ENCODE data around the gene LGALS3.

The LGALS3 gene

GRCh38 chr14:55126034-55126433, 3.0 kb upstream of the LGALS3 start:
- CTCF ChIA-PET = no interaction called here
- no peak for DNase-seq (ENCODE audit: extremely low spot score)
- no peak for TF ChIP-seq ARNT (IDR thresholded peaks at IDR 0.05)
- no peak for TF ChIP-seq ZNF384 (IDR thresholded peaks at IDR 0.05)
- TF ChIP-seq BHLHE40 (IDR thresholded peaks at IDR 0.05; ENCODE audit: borderline replicate concordance) = no peak
- no peak for TF ChIP-seq LEF1 (IDR thresholded peaks at IDR 0.05; ENCODE audit: borderline replicate concordance)
- TF ChIP-seq FOXK2 (IDR thresholded peaks at IDR 0.05) = no peak
- TF ChIP-seq CTBP1 (IDR thresholded peaks at IDR 0.05; ENCODE audit: borderline replicate concordance) = no peak
- TF ChIP-seq FOXA1 (IDR thresholded peaks at IDR 0.05) = no peak
- no peak for TF ChIP-seq FOXM1 (IDR thresholded peaks at IDR 0.05; ENCODE audit: borderline replicate concordance)
- no peak for TF ChIP-seq NFRKB (IDR thresholded peaks at IDR 0.05)
- TF ChIP-seq SP1 (IDR thresholded peaks at IDR 0.05) = no peak
- TF ChIP-seq L3MBTL2 (conservative IDR thresholded peaks at IDR 0.05) = no peak
- TF ChIP-seq HDGF (IDR thresholded peaks at IDR 0.05; ENCODE audit: borderline replicate concordance) = no peak
- no peak for TF ChIP-seq PKNOX1 (IDR thresholded peaks at IDR 0.05)
- TF ChIP-seq ELF4 (IDR thresholded peaks at IDR 0.05) = no peak
- TF ChIP-seq TARDBP (IDR thresholded peaks at IDR 0.05) = no peak
- POLR2A ChIA-PET = no interaction called here

GRCh38 chr14:55126932-55127459, 2.1 kb upstream of the LGALS3 start:
- no peak for DNase-seq (ENCODE audit: extremely low spot score)
- CTCF ChIA-PET = interaction anchor here (0.7 kb wide), 1 partner anchor 80 kb away, joined by 3 read pairs; no protein-coding TSS in a partner anchor
- no peak for TF ChIP-seq TARDBP (IDR thresholded peaks at IDR 0.05)
- TF ChIP-seq FOXK2 (IDR thresholded peaks at IDR 0.05) = no peak
- TF ChIP-seq CTBP1 (IDR thresholded peaks at IDR 0.05; ENCODE audit: borderline replicate concordance) = no peak
- TF ChIP-seq NFRKB (IDR thresholded peaks at IDR 0.05) = no peak
- TF ChIP-seq ARNT (IDR thresholded peaks at IDR 0.05) = no peak
- no peak for TF ChIP-seq ELF4 (IDR thresholded peaks at IDR 0.05)
- TF ChIP-seq LEF1 (IDR thresholded peaks at IDR 0.05; ENCODE audit: borderline replicate concordance) = no peak
- no peak for TF ChIP-seq PKNOX1 (IDR thresholded peaks at IDR 0.05)
- TF ChIP-seq L3MBTL2 (conservative IDR thresholded peaks at IDR 0.05) = no peak
- TF ChIP-seq FOXM1 (IDR thresholded peaks at IDR 0.05; ENCODE audit: borderline replicate concordance) = no peak
- TF ChIP-seq HDGF (IDR thresholded peaks at IDR 0.05; ENCODE audit: borderline replicate concordance) = no peak
- no peak for TF ChIP-seq SUZ12 (IDR thresholded peaks at IDR 0.05)
- TF ChIP-seq SP1 (IDR thresholded peaks at IDR 0.05) = no peak
- no peak for TF ChIP-seq BHLHE40 (IDR thresholded peaks at IDR 0.05; ENCODE audit: borderline replicate concordance)
- POLR2A ChIA-PET = no interaction called here

GRCh38 chr14:55127460-55127951, 1.5 kb upstream of the LGALS3 start:
- TF ChIP-seq TARDBP (IDR thresholded peaks at IDR 0.05) (no peak), FOXA1 (IDR thresholded peaks at IDR 0.05) (no peak), PKNOX1 (IDR thresholded peaks at IDR 0.05) (0 out of 2 replicates have a peak, but pooled peaks have one; percentile 20), ARNT (IDR thresholded peaks at IDR 0.05) (no peak), SUZ12 (IDR thresholded peaks at IDR 0.05) (no peak), FOXK2 (IDR thresholded peaks at IDR 0.05) (no peak), LEF1 (IDR thresholded peaks at IDR 0.05; ENCODE audit: borderline replicate concordance) (no peak), SP1 (IDR thresholded peaks at IDR 0.05) (no peak)
- DNase-seq (ENCODE audit: extremely low spot score) = no peak
- ChIA-PET CTCF (interaction anchor here (0.9 kb wide), 1 partner anchor 13 kb away, joined by 4 read pairs; no protein-coding TSS in a partner anchor), POLR2A (no interaction called here)

- POLR2A ChIA-PET = no interaction called here
- CTCF ChIA-PET = interaction anchor here (0.9 kb wide), 1 partner anchor 15 kb away, joined by 4 read pairs; no protein-coding TSS in a partner anchor
- no peak for DNase-seq (ENCODE audit: extremely low spot score)
- TF ChIP-seq ELF4 (IDR thresholded peaks at IDR 0.05) (no peak), L3MBTL2 (conservative IDR thresholded peaks at IDR 0.05) (no peak), TARDBP (IDR thresholded peaks at IDR 0.05) (no peak), PKNOX1 (IDR thresholded peaks at IDR 0.05) (no peak), CTBP1 (IDR thresholded peaks at IDR 0.05; ENCODE audit: borderline replicate concordance) (no peak), SP1 (IDR thresholded peaks at IDR 0.05) (no peak), BHLHE40 (IDR thresholded peaks at IDR 0.05; ENCODE audit: borderline replicate concordance) (no peak), HDGF (IDR thresholded peaks at IDR 0.05; ENCODE audit: borderline replicate concordance) (no peak), LEF1 (IDR thresholded peaks at IDR 0.05; ENCODE audit: borderline replicate concordance) (no peak), FOXA1 (IDR thresholded peaks at IDR 0.05) (no peak)
These were observed 516 bp upstream of the LGALS3 start for GRCh38 chr14:55128386-55129085.

- ChIA-PET POLR2A (interaction anchor here (0.7 to 1.2 kb wide), 3 partner anchors 8 to 102 kb away, joined by 3 read pairs; partner anchors contain the start of genes SOCS4 and WDHD1), CTCF (no interaction called here)
- TF ChIP-seq ELF4 (IDR thresholded peaks at IDR 0.05) = no peak
- 0 out of 2 replicates have a peak, but pooled peaks have one; percentile 22 for TF ChIP-seq L3MBTL2 (conservative IDR thresholded peaks at IDR 0.05)
- no peak for TF ChIP-seq BHLHE40 (IDR thresholded peaks at IDR 0.05; ENCODE audit: borderline replicate concordance)
- no peak for TF ChIP-seq TARDBP (IDR thresholded peaks at IDR 0.05)
- DNase-seq (ENCODE audit: extremely low spot score) = no peak
These were observed 560 bp downstream of the LGALS3 start for GRCh38 chr14:55129428-55130195.
